Brain microvascular endothelial cell (primary cell): ENCODE measurements around the gene PASD1.

ENCODE experiments used
- DNase-seq: peaks from one replicate; pipeline ENCODE4 v3.0.0-alpha.2; 2020
- H3K27ac ChIP-seq: fragments of 250-450 bp; sonication (Bioruptor Pico); 2 replicates; pipeline ENCODE4 v1.5.1; 2020; ENCODE audit warnings: mild to moderate bottlenecking, moderate library complexity
- H3K27me3 ChIP-seq: fragments of 250-450 bp; sonication (Bioruptor Pico); replicated peaks from 2 replicates; pipeline ENCODE4 v1.5.1; 2020; ENCODE audit warnings: mild to moderate bottlenecking
- H3K36me3 ChIP-seq: fragments of 250-450 bp; sonication (Bioruptor Pico); replicated peaks from 2 replicates; pipeline ENCODE4 v1.5.1; 2020; ENCODE audit warnings: mild to moderate bottlenecking
- H3K4me3 ChIP-seq: 2 replicates; pipeline ENCODE4 v1.5.1; 2011; ENCODE audit warnings: low read depth, mild to moderate bottlenecking, control low read depth, low read length, moderate library complexity
- in situ Hi-C: cut with HindIII; loops from 2 replicates; pipeline ENCODE4 v1.10.0; 2017; ENCODE audit warnings: low sequenced_read_pairs, low pct_ligation_motif_present
- TF ChIP-seq, protein P1 (sequence below): IDR thresholded peaks from 2 replicates; pipeline ENCODE4 v1.5.1; 2011; ENCODE audit warnings: low read depth, mild to moderate bottlenecking, moderate library complexity, low read length, control low read depth, inconsistent platforms; ENCODE audit errors: missing control alignments

Gene PASD1, protein sequence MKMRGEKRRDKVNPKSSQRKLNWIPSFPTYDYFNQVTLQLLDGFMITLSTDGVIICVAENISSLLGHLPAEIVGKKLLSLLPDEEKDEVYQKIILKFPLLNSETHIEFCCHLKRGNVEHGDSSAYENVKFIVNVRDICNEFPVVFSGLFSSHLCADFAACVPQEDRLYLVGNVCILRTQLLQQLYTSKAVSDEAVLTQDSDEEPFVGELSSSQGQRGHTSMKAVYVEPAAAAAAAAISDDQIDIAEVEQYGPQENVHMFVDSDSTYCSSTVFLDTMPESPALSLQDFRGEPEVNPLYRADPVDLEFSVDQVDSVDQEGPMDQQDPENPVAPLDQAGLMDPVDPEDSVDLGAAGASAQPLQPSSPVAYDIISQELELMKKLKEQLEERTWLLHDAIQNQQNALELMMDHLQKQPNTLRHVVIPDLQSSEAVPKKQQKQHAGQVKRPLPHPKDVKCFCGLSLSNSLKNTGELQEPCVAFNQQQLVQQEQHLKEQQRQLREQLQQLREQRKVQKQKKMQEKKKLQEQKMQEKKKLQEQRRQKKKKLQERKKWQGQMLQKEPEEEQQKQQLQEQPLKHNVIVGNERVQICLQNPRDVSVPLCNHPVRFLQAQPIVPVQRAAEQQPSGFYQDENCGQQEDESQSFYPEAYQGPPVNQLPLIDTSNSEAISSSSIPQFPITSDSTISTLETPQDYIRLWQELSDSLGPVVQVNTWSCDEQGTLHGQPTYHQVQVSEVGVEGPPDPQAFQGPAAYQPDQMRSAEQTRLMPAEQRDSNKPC

DNA sequence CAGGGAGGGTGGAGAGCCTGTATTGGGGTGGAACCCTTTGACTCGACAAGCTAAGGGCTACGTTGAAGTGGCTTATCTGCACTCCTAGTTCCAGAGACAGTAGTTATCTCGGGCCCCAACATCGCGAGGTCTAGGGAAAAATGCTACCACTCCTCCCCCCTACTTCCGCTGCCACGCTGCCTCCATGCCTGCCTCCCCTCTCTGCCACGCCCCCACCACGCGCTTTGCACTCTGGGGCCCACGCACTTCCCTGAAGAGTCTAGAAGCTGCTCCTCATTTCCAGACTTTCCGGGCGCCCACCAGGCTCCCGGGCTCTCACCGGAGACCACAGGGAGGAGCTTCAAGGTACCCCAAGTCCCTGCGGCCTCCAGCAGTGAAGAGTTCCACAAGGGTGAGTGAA is at the start of gene PASD1:
PASD1 (plus strand) TSS at position 227 of the 400 bp plus-strand sequence. CDS start 37,879 bp downstream, outside the sequence.
- TF ChIP-seq, protein P1, sequence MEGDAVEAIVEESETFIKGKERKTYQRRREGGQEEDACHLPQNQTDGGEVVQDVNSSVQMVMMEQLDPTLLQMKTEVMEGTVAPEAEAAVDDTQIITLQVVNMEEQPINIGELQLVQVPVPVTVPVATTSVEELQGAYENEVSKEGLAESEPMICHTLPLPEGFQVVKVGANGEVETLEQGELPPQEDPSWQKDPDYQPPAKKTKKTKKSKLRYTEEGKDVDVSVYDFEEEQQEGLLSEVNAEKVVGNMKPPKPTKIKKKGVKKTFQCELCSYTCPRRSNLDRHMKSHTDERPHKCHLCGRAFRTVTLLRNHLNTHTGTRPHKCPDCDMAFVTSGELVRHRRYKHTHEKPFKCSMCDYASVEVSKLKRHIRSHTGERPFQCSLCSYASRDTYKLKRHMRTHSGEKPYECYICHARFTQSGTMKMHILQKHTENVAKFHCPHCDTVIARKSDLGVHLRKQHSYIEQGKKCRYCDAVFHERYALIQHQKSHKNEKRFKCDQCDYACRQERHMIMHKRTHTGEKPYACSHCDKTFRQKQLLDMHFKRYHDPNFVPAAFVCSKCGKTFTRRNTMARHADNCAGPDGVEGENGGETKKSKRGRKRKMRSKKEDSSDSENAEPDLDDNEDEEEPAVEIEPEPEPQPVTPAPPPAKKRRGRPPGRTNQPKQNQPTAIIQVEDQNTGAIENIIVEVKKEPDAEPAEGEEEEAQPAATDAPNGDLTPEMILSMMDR, result no peak
- no peak within 1 kb of the TSS for H3K4me3 ChIP-seq
- H3K27ac ChIP-seq, result no peak within 1 kb of the TSS
- no peaks in the 10 kb centered on the region for H3K36me3 ChIP-seq
- in situ Hi-C loops, result no loop called here
- DNase-seq, result no peak
- H3K27me3 ChIP-seq, result no peaks in the 10 kb centered on the region

GRCh38 chrX:151515237-151515636 is 48.2 kb upstream of the PASD1 start:
- H3K36me3 ChIP-seq, result no peaks in the 10 kb centered on the region
- DNase-seq, result no peak
- H3K4me3 ChIP-seq, result no peak overlapping the region
- no peaks in the 10 kb centered on the region for H3K27me3 ChIP-seq
- no peak overlapping the region for H3K27ac ChIP-seq
- in situ Hi-C loops, result no loop called here
- TF ChIP-seq, protein P1, result no peak

- TF ChIP-seq, protein P1, result no peak
- Histone ChIP-seq H3K36me3 (no peaks in the 10 kb centered on the region), H3K4me3 (no peak overlapping the region), H3K27me3 (no peaks in the 10 kb centered on the region), H3K27ac (no peak overlapping the region)
- DNase-seq, result no peak
- in situ Hi-C loops, result no loop called here
Measured at GRCh38 chrX:151516538-151517187, 46.8 kb upstream of the PASD1 start.

DNA sequence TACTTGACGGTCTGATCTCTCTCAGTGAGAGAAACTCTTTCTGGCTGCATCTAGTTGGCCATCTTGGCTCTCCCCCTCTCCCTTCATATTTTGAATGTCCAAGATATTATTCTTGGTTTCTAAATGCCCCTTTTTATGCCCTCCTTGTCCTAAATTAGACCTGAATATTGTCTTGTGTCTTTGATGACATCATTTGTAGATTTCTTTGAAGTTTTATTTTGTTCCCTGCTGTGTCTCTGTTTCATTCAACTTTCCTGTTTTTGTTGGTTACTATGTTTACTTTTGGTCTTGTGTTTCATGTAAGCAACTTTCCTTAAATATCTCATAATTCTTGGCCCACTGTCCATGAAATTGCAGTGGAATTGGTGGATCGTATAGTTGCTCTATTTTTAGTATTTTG is 46.1 kb upstream of the PASD1 start:
- TF ChIP-seq, protein P1, result no peak
- DNase-seq, result no peak
- Histone ChIP-seq H3K27me3 (no peaks in the 10 kb centered on the region), H3K36me3 (no peaks in the 10 kb centered on the region), H3K4me3 (no peak overlapping the region), H3K27ac (no peak overlapping the region)
- in situ Hi-C loops, result no loop called here

- in situ Hi-C loops, result no loop called here
- H3K27me3 ChIP-seq, result no peaks in the 10 kb centered on the region
- H3K4me3 ChIP-seq, result no peak overlapping the region
- no peak overlapping the region for H3K27ac ChIP-seq
- TF ChIP-seq, protein P1, result no peak
- no peak for DNase-seq
- no peaks in the 10 kb centered on the region for H3K36me3 ChIP-seq
Measured at GRCh38 chrX:151523351-151523750, 40.1 kb upstream of the PASD1 start.
